Osteocyte (in vitro differentiated cells): ENCODE data around the gene GALNT15. TPM values are rescaled to one million over a fixed set of nuclear protein-coding genes. Genes with fewer than 3 reads are reported as not detected.

Experiments used
- DNase-seq: peaks from one replicate; pipeline ENCODE4 v3.0.0; 2021; ENCODE audit warnings: mixed read lengths; ENCODE audit not compliant: unreplicated experiment; ENCODE audit errors: extremely low spot score
- H3K27ac Mint-ChIP-seq: one replicate; pipeline ENCODE4 v1.8.0; 2021; ENCODE audit warnings: mild to moderate bottlenecking, mixed read lengths; ENCODE audit not compliant: unreplicated experiment
- H3K27me3 Mint-ChIP-seq: one replicate; pipeline ENCODE4 v1.8.0; 2021; ENCODE audit warnings: mixed read lengths; ENCODE audit not compliant: unreplicated experiment
- H3K36me3 Mint-ChIP-seq: one replicate; pipeline ENCODE4 v1.8.0; 2021; ENCODE audit warnings: mixed read lengths; ENCODE audit not compliant: unreplicated experiment
- H3K4me1 Mint-ChIP-seq: one replicate; pipeline ENCODE4 v1.8.0; 2021; ENCODE audit warnings: mixed read lengths; ENCODE audit not compliant: unreplicated experiment
- H3K4me3 Mint-ChIP-seq: one replicate; pipeline ENCODE4 v1.8.0; 2021; ENCODE audit warnings: mild to moderate bottlenecking, moderate library complexity, mixed read lengths; ENCODE audit not compliant: unreplicated experiment
- H3K9me3 Mint-ChIP-seq: one replicate; pipeline ENCODE4 v1.8.0; 2021; ENCODE audit warnings: mixed read lengths; ENCODE audit not compliant: unreplicated experiment
- total RNA-seq: library from RNA; stranded (reverse); gene quantifications from 2 replicates; pipeline ENCODE4 v1.2.1, GENCODE V29; 2021
- TF ChIP-seq, protein P1 (sequence below): fragments of 200-600 bp; sonication (generic); IDR thresholded peaks from 2 replicates; pipeline ENCODE4 v1.5.0; 2021; ENCODE audit warnings: antibody characterized with exemption, mild to moderate bottlenecking, moderate library complexity

The GALNT15 gene
- total RNA-seq, 1 donor from 2014 or later, result 0.56 TPM

- peaks cover 6% of the 10 kb centered on the region for H3K27me3 Mint-ChIP-seq
- peaks cover 4% of the 10 kb centered on the region for H3K36me3 Mint-ChIP-seq
- no peak for DNase-seq
- H3K4me3 Mint-ChIP-seq, result no peak overlapping the region
- peaks cover 22% of the 10 kb centered on the region for H3K4me1 Mint-ChIP-seq
- no peak overlapping the region for H3K27ac Mint-ChIP-seq
- H3K9me3 Mint-ChIP-seq, result peaks cover 26% of the 10 kb centered on the region
- TF ChIP-seq, protein P1, sequence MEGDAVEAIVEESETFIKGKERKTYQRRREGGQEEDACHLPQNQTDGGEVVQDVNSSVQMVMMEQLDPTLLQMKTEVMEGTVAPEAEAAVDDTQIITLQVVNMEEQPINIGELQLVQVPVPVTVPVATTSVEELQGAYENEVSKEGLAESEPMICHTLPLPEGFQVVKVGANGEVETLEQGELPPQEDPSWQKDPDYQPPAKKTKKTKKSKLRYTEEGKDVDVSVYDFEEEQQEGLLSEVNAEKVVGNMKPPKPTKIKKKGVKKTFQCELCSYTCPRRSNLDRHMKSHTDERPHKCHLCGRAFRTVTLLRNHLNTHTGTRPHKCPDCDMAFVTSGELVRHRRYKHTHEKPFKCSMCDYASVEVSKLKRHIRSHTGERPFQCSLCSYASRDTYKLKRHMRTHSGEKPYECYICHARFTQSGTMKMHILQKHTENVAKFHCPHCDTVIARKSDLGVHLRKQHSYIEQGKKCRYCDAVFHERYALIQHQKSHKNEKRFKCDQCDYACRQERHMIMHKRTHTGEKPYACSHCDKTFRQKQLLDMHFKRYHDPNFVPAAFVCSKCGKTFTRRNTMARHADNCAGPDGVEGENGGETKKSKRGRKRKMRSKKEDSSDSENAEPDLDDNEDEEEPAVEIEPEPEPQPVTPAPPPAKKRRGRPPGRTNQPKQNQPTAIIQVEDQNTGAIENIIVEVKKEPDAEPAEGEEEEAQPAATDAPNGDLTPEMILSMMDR, result no peak
Observed at GRCh38 chr3:16151109-16151508, 23.4 kb upstream of the GALNT15 start.

DNA sequence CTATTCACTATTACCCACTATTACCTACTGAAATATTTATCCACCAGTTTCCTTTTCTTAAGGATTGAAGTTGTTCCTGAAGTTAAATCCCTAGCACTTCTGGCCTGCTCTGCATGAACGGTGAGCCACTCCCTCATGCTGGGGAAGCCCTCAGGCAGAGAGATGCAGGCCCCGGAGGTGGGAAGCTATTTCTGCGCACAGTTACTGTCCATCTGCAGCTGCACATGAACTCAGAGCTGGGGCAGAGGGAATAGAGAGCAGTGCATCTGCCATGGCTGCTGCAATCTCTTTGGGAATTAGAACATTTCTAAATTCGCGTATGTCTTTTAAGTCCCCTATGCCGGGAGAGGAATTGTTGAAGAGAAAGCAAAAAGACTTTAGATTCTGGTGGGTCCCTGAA lies 6.3 kb upstream of the GALNT15 start:
- H3K36me3 Mint-ChIP-seq, result peaks cover 11% of the 10 kb centered on the region
- no peak overlapping the region for H3K4me3 Mint-ChIP-seq
- peaks cover 15% of the 10 kb centered on the region for H3K9me3 Mint-ChIP-seq
- no peak overlapping the region for H3K27ac Mint-ChIP-seq
- peaks cover 20% of the 10 kb centered on the region for H3K27me3 Mint-ChIP-seq
- no peak for DNase-seq
- peaks cover 28% of the 10 kb centered on the region for H3K4me1 Mint-ChIP-seq
- TF ChIP-seq, protein P1, result no peak

DNA sequence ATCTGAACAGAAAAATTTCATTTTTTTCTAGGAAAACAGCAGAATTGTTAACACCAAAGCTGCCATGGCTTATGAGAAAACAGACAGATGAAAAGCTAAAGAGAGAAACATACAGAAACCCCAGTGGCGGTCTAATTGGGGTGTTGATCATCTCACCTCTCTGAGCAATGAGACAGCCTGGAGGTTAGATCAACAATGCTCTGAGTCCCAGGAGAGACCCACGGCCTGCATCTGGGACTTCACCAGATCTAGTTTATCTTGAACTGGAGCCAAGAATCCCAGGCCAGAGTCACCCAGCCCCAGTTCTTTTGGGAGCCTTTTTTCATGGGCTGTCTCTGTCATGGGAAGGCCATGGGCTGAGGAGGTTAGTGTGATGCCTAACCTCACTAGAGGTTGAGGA lies 3.5 kb upstream of the GALNT15 start:
- Mint-ChIP-seq H3K4me1 (peaks cover 46% of the 10 kb centered on the region), H3K4me3 (no peak overlapping the region), H3K9me3 (no peaks in the 10 kb centered on the region), H3K27me3 (peaks cover 9% of the 10 kb centered on the region), H3K27ac (peak overlapping the region; percentile 83), H3K36me3 (peaks cover 3% of the 10 kb centered on the region)
- DNase-seq, result no peak
- TF ChIP-seq, protein P1, result no peak

DNA sequence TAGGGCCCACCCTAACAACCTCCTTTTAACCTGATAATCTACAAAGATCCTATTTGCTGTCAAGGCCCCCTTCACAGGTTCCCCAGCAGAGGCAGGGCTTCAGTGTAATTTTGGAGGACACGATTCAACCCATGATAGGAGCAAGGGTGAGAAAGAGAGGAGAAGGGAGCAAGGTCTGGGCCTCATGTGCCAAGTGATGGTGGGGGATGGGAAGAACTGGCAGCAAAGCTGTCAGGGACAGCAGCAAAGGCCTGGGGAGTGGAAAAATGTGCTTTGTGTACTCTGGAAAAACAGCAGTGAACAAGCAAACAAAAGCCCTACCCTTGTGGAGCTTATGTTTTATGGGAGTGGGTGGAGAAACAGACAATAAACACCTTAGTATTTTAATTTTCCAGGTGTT lies 2.7 kb upstream of the GALNT15 start:
- Mint-ChIP-seq H3K4me3 (no peak overlapping the region), H3K4me1 (peaks cover 47% of the 10 kb centered on the region), H3K27me3 (peaks cover 4% of the 10 kb centered on the region), H3K36me3 (peaks cover 3% of the 10 kb centered on the region), H3K27ac (no peak overlapping the region), H3K9me3 (no peaks in the 10 kb centered on the region)
- no peak for DNase-seq
- TF ChIP-seq, protein P1, result no peak

DNA sequence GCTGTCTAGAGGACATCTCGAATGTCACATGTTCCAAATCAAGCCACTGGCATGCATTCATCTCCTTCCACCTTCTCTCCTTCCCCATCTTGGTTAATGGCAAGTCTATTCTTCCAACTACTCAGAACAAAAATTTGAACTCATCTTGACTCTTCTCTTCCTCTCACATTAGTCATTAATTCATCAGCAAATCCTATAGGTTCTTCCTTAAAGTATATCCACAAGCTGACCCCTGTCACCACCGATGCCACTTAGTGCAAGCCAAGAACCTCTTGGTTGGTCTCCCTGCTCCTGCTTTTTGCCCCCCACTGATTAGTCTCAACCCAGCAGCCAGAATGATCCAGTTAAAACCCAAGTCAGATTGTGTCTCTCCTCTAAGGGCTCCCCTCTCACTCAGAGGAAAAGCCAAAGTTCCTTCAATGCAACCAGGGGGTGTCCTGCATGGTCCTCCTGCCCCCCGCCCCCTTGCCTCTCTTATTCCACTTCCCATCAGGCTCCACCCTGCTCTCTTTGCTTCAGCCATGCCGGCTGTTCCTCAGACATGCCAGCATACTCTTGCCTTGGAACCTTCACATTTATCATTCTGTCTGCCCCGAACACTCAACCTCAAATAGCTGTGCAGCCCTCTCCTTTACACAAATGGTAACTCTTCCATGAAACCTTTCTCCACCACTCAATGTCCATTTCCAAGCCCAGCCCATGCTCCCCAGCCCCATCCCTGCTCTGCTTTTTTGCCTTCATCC lies 1.0 kb upstream of the GALNT15 start:
- peaks cover 50% of the 10 kb centered on the region for H3K4me1 Mint-ChIP-seq
- no peak overlapping the region for H3K27ac Mint-ChIP-seq
- H3K36me3 Mint-ChIP-seq, result peaks cover 3% of the 10 kb centered on the region
- no peak for DNase-seq
- peaks cover 2% of the 10 kb centered on the region for H3K27me3 Mint-ChIP-seq
- H3K4me3 Mint-ChIP-seq, result no peak overlapping the region
- TF ChIP-seq, protein P1, result no peak
- H3K9me3 Mint-ChIP-seq, result no peaks in the 10 kb centered on the region
